Mucosa of rectum (tissue), 2 donors: ENCODE results near the gene CCDC38.
"Not testable (repeated sequence)": the region's sequence is repeated elsewhere in the genome, so short reads cannot be mapped to it uniquely, and the experiment has no call there.

Experiments used
- H3K27ac ChIP-seq, 2 donors: one replicate each; pipeline ENCODE4 v1.7.0; 2013; ENCODE audit warnings: inconsistent platforms in 2 of 2, low read depth in 2 of 2, low read length in 2 of 2
- H3K27me3 ChIP-seq, 2 donors: one replicate each; pipeline ENCODE4 v1.7.0; 2013; ENCODE audit warnings: low read length in 2 of 2; ENCODE audit not compliant: control insufficient read depth in 2 of 2, insufficient read depth in 2 of 2
- H3K36me3 ChIP-seq, 2 donors: one replicate each; pipeline ENCODE4 v1.7.0; 2013; ENCODE audit warnings: low read length in 2 of 2; ENCODE audit not compliant: control insufficient read depth in 2 of 2, insufficient read depth in 2 of 2
- H3K4me1 ChIP-seq, 2 donors: one replicate each; pipeline ENCODE4 v1.7.0; 2013; ENCODE audit warnings: low read length in 2 of 2, mild to moderate bottlenecking in 1 of 2; ENCODE audit not compliant: control insufficient read depth in 2 of 2, insufficient read depth in 2 of 2
- H3K4me3 ChIP-seq, 2 donors: one replicate each; pipeline ENCODE4 v1.7.0; 2013; ENCODE audit warnings: low read length in 2 of 2
- H3K9ac ChIP-seq, 2 donors: one replicate each; pipeline ENCODE4 v1.7.0; 2013; ENCODE audit warnings: low read length in 2 of 2, low read depth in 1 of 2, mild to moderate bottlenecking in 1 of 2
- H3K9me3 ChIP-seq, 2 donors: one replicate each; pipeline ENCODE4 v1.7.0; 2013; ENCODE audit warnings: low read length in 2 of 2; ENCODE audit not compliant: control insufficient read depth in 2 of 2
- donor health status: healthy.
- donor health status: Normal muscosa, but diverticular disease.

The CCDC38 gene

DNA sequence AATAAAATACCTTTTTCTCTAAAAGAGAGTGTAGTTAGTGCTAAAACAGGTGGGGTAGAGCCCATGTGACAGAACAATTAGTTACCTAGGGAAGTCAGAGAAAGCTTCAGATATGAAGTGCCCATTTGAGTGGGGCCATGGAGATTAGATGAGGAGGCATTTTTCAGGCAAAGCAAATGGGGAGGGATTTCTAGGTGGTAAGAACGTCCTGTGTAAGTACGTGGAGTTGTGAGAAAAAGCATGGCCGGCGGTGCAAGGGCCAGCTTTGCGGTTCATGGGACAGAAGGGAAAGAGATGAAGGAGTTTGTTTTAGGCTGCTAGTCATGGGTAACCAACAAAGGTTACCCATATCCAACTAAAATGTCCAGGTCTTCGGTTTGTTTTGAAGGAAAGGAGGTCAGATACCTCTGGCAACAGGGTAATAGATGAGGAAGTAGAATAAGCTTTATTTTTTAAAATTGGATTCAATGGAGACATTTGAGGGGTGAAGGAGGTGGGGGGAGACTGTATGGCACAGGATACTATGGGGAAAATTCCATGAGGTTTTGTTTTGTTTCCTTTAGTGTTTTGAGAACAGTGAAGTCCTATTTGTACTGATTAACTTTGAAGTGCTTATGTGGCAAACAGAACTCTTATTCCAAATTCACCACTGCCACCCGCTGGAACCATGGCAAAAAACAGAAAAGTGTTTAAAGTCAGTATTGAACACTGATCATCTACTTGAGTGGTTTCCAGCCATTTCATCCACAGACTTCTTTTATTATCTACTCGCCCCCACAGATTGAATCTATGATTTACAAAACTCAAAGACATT, 93.6 kb downstream of the CCDC38 start:
- no peak overlapping the region for H3K27ac ChIP-seq
- H3K4me3 ChIP-seq, result no peak overlapping the region
- no peaks in the 10 kb centered on the region for H3K9me3 ChIP-seq
- H3K9ac ChIP-seq, result no peak overlapping the region
- H3K4me1 ChIP-seq, result no peaks in the 10 kb centered on the region
- no peaks in the 10 kb centered on the region for H3K27me3 ChIP-seq
- no peaks in the 10 kb centered on the region for H3K36me3 ChIP-seq

GRCh38 chr12:95842426-95842825, 100.0 kb downstream of the CCDC38 start:
- not testable (repeated sequence) for H3K27me3 ChIP-seq, H3K9ac ChIP-seq, H3K27ac ChIP-seq, H3K9me3 ChIP-seq, H3K4me1 ChIP-seq, H3K36me3 ChIP-seq
- H3K4me3 ChIP-seq, result peak overlapping the region in 1 of 2 donors; percentile 54

- Histone ChIP-seq H3K27me3 (no peaks in the 10 kb centered on the region), H3K27ac (no peak overlapping the region), H3K36me3 (no peaks in the 10 kb centered on the region), H3K9ac (no peak overlapping the region), H3K4me3 (peak overlapping the region; percentile 16 to 42), H3K4me1 (peaks cover 11 to 16% of the 10 kb centered on the region in 2 donors), H3K9me3 (no peaks in the 10 kb centered on the region)
Observed at GRCh38 chr12:95838125-95838524, 104.3 kb downstream of the CCDC38 start.

- Histone ChIP-seq H3K4me1 (peaks cover 11 to 16% of the 10 kb centered on the region in 2 donors), H3K4me3 (peak overlapping the region in 1 of 2 donors; percentile 16), H3K27ac (no peak overlapping the region), H3K9ac (no peak overlapping the region), H3K9me3 (no peaks in the 10 kb centered on the region), H3K27me3 (no peaks in the 10 kb centered on the region), H3K36me3 (no peaks in the 10 kb centered on the region)
Observed at GRCh38 chr12:95837240-95838038, 105.0 kb downstream of the CCDC38 start.

- Histone ChIP-seq H3K36me3 (no peaks in the 10 kb centered on the region), H3K27ac (no peak overlapping the region), H3K27me3 (no peaks in the 10 kb centered on the region), H3K4me1 (peaks cover 11 to 16% of the 10 kb centered on the region in 2 donors), H3K9ac (no peak overlapping the region), H3K9me3 (no peaks in the 10 kb centered on the region), H3K4me3 (no peak overlapping the region)
Observed at GRCh38 chr12:95836630-95837239, 105.7 kb downstream of the CCDC38 start.

- Histone ChIP-seq H3K9ac (no peak overlapping the region), H3K4me1 (peaks cover 11 to 16% of the 10 kb centered on the region in 2 donors), H3K27ac (no peak overlapping the region)
Observed at GRCh38 chr12:95836185-95836609, 106.2 kb downstream of the CCDC38 start.

DNA sequence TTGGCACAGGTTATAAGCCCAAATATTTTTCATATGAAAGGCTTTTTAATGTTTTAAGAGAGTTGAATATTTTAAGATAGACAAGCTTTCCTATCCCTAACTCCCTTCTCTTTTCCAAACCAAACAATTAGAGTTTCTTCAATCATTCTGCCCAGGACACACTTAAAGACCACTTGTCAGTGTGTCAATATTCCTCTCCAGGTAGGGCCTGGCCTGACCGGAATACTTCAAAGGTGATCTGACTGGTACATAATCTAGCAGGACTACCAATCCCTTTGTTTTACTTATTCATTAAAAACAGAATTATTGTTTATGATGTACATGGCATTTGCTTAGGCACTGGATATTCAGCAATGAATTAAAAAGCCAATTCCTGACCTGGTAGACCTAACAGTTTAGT, 107.8 kb downstream of the CCDC38 start:
- Histone ChIP-seq H3K4me3 (no peak overlapping the region), H3K36me3 (no peaks in the 10 kb centered on the region), H3K9ac (no peak overlapping the region), H3K27me3 (no peaks in the 10 kb centered on the region), H3K4me1 (peaks cover 11 to 16% of the 10 kb centered on the region in 2 donors), H3K9me3 (no peaks in the 10 kb centered on the region), H3K27ac (no peak overlapping the region)

More at GRCh38 chr12:95836185-95836609, 106.2 kb downstream of the CCDC38 start:
- Histone ChIP-seq H3K36me3 (no peaks in the 10 kb centered on the region), H3K9me3 (no peaks in the 10 kb centered on the region), H3K4me3 (no peak overlapping the region), H3K27me3 (no peaks in the 10 kb centered on the region)

- H3K4me3 ChIP-seq, result no peak overlapping the region
- no peaks in the 10 kb centered on the region for H3K36me3 ChIP-seq
- no peak overlapping the region for H3K27ac ChIP-seq
- no peaks in the 10 kb centered on the region for H3K9me3 ChIP-seq
- H3K27me3 ChIP-seq, result no peaks in the 10 kb centered on the region
- peaks cover 0 to 3% of the 10 kb centered on the region in 2 donors for H3K4me1 ChIP-seq
- H3K9ac ChIP-seq, result no peak overlapping the region
Observed at GRCh38 chr12:95830335-95831089, 111.9 kb downstream of the CCDC38 start.

DNA sequence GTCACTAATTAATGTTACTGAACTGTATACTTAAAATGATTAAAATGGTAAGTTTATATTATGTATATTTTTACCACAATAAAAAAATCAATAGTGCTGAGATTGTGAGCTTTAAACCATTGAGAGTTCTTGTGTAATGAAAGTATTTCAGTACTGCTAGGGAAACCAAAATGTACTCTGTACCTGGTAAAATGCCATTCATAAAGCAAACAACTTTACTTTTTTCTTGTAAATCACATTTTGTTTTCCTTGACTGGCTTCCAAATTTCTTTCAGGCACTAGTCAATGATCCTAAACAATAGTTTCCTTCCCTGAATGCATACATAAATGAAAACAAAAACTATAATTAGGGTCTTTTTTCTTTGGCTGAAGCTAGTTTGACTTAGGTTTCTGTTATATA, 113.0 kb downstream of the CCDC38 start:
- Histone ChIP-seq H3K4me1 (peaks cover 0 to 3% of the 10 kb centered on the region in 2 donors), H3K9me3 (no peaks in the 10 kb centered on the region), H3K27ac (no peak overlapping the region), H3K27me3 (no peaks in the 10 kb centered on the region), H3K9ac (no peak overlapping the region), H3K4me3 (no peak overlapping the region), H3K36me3 (no peaks in the 10 kb centered on the region)
